Tibial artery (tissue), 4 donors: Measurements from ENCODE around the gene FCHSD2.
A peak's percentile ranks its signal among the peaks of the same experiment; 100 is the strongest.
"Not testable (repeated sequence)": the region's sequence is repeated elsewhere in the genome, so short reads cannot be mapped to it uniquely, and the experiment has no call there.

Experiments
- DNase-seq, 2 donors: peaks; one replicate each; pipeline ENCODE4 v3.0.0-alpha.2; 2019
- H3K27ac ChIP-seq, 2 donors: fragments of 200-600 bp; sonication (generic) in 1 of 2; 1 replicate in 1 of 2; 2 replicates in 1 of 2; pipeline ENCODE4 v1.5.1; 2018 to 2019; ENCODE audit warnings: mild to moderate bottlenecking in 1 of 2
- H3K27me3 ChIP-seq, 2 donors: fragments of 200-600 bp; sonication (generic) in 1 of 2; one replicate each; pipeline versions ENCODE4 v1.5.1 to v1.6.0; 2016 to 2019
- H3K36me3 ChIP-seq, 3 donors: fragments of 200-600 bp; sonication (generic) in 2 of 3; one replicate each; pipeline ENCODE4 v1.5.1; 2016 to 2019; ENCODE audit warnings: mild to moderate bottlenecking in 2 of 3
- H3K4me1 ChIP-seq, 4 donors: fragments of 200-600 bp; sonication (generic) in 2 of 4; 1 replicate in 3 of 4; 2 replicates in 1 of 4; pipeline ENCODE4 v1.5.1; 2016 to 2019
- H3K4me3 ChIP-seq, 2 donors: fragments of 200-600 bp; sonication (generic) in 1 of 2; 1 replicate in 1 of 2; 2 replicates in 1 of 2; pipeline ENCODE4 v1.5.1; 2018 to 2019; ENCODE audit warnings: mild to moderate bottlenecking in 2 of 2
- H3K9me3 ChIP-seq, 3 donors: fragments of 200-600 bp; sonication (generic) in 1 of 3; one replicate each; pipeline ENCODE4 v1.5.1; 2016 to 2019
- CTCF ChIP-seq, 2 experiments: fragments of 200-600 bp in 1 of 2; fragments of 450-650 bp in 1 of 2; IDR thresholded peaks; one replicate each; pipeline ENCODE4 v1.5.1; 2017 to 2019; ENCODE audit warnings: antibody characterized with exemption in 2 of 2, mild to moderate bottlenecking in 1 of 2, moderate library complexity in 1 of 2
- intact Hi-C: fragments of 100-400 bp; cut with DNase I; formaldehyde crosslinking; loops from one replicate; pipeline ENCODE4 v1.15.0; 2023; ENCODE audit warnings: low total_unique reads

The FCHSD2 gene

GRCh38 chr11:72799441-72799840 is 342.7 kb downstream of the FCHSD2 start:
- H3K36me3 ChIP-seq: no peaks in the 10 kb centered on the region
- H3K27me3 ChIP-seq: no peaks in the 10 kb centered on the region
- H3K9me3 ChIP-seq: no peaks in the 10 kb centered on the region
- intact Hi-C loops: no loop called here
- H3K4me1 ChIP-seq: peaks cover 0 to 4% (median 2%) of the 10 kb centered on the region in 4 donors
- no peak overlapping the region for H3K27ac ChIP-seq
- H3K4me3 ChIP-seq: no peak overlapping the region
- no peak for DNase-seq
- no peak for TF ChIP-seq CTCF (IDR thresholded peaks at IDR 0.05)

DNA sequence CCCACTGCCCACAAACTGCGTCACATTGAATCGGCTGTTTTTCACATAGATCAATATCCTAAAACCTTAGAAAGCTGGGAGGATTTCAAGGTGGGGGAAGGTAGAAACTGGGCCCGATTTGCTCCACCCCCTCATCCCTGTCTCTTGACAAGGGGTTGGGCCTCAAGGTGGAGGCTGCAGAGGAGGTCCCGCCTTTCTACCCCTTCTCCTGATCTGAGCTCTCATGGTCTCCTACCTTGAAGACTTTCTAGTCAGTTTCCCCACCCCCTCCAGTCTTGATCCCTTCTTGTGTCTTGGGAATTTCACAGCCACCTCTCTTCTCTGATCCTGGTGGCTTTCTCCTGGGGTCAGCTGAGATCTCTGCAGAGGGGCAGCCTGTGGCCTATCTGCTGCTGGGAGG is 343.8 kb downstream of the FCHSD2 start:
- Histone ChIP-seq H3K36me3 (no peaks in the 10 kb centered on the region), H3K27ac (no peak overlapping the region), H3K4me3 (no peak overlapping the region), H3K27me3 (no peaks in the 10 kb centered on the region), H3K9me3 (no peaks in the 10 kb centered on the region), H3K4me1 (peaks cover 0 to 8% (median 6%) of the 10 kb centered on the region in 4 donors)
- DNase-seq: no peak
- no peak for TF ChIP-seq CTCF (IDR thresholded peaks at IDR 0.05)
- intact Hi-C loops: no loop called here

DNA sequence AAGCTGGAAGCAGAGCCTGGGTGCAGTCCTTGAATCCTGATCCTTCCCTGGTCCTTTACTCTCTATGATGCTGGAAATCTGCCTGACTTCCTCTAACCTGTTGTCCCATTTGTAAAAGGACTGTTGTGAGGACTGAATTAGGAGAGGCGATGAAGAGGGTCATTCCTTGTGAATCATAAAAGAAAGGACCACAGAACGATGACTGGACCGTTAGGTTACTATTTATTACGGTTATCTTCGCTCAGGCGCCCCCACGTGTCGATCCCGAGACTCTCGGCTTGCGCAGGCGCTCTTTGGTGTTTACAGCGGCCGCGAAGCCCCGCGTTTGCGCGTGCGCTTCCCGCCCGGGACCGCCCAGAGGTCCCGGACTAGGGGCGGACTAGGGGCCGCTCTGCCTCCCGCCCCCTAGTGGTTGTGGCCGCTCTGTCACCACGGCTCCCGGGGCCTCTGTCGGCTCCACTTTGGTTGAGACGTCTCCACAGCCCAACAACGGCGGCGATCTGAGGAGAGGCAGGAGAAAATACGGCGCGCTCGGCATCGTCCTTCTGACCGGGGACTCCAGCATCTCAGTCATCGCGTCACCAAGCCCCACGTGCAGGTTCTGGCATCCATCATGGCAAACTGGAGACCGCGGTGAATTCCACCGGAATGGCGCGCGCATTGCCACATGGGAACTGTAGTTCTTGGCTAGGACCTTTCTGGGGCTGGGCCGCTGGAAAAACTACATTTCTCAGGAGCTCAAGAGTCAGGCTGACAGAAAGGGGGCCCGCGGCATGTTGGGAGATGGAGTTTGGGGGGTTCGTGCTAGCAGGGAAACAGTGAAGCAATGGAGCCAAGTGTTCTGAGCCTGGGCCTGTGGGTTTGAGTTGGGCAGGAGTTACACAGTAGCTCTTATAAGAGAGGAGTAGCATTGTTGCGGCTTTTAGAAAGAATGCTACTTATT is 348.4 kb downstream of the FCHSD2 start, which contains the start of gene STARD10:
TSS of gene STARD10 (minus strand) at position 623 of the 943 bp plus-strand sequence. CDS start 12,866 bp downstream, outside the sequence.
- Histone ChIP-seq H3K36me3 (no peaks in the 10 kb centered on the region), H3K4me3 (peak within 1 kb of the TSS; percentile 55 to 63), H3K27me3 (no peaks in the 10 kb centered on the region), H3K27ac (peak within 1 kb of the TSS; percentile 75 to 86), H3K4me1 (peaks cover 0 to 42% (median 31%) of the 10 kb centered on the region in 4 donors), H3K9me3 (no peaks in the 10 kb centered on the region)
- intact Hi-C loops: loop anchor here (5.0 kb wide), 1 partner anchor 71 kb away; no protein-coding TSS in a partner anchor
- peak; percentile 96 to 97 for DNase-seq
- peak; percentile 94 to 100 for TF ChIP-seq CTCF (IDR thresholded peaks at IDR 0.05)

DNA sequence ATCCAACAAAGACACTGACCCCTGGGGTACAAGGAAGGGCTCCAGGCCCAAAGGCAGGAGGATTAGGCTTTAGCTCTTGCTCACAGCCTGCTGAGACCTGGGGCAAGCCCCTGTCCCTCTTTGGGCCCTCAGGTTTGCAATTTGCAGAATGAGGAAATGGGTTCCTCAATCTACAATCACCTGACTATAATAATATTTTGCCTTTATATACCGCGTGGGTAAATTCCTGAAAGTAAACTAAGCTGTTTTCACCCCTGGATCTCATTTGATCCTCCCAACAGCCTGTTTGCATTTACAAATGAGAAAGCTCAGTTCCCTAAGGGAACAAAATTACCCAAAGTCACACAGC is 349.1 kb downstream of the FCHSD2 start:
- H3K36me3 ChIP-seq: no peaks in the 10 kb centered on the region
- H3K9me3 ChIP-seq: no peaks in the 10 kb centered on the region
- intact Hi-C loops: loop anchor here (5.0 kb wide), 1 partner anchor 71 kb away; no protein-coding TSS in a partner anchor
- no peaks in the 10 kb centered on the region for H3K27me3 ChIP-seq
- DNase-seq: no peak
- peak overlapping the region; percentile 75 to 86 for H3K27ac ChIP-seq
- peaks cover 0 to 42% (median 31%) of the 10 kb centered on the region in 4 donors for H3K4me1 ChIP-seq
- peak overlapping the region; percentile 55 to 63 for H3K4me3 ChIP-seq
- TF ChIP-seq CTCF (IDR thresholded peaks at IDR 0.05): no peak

DNA sequence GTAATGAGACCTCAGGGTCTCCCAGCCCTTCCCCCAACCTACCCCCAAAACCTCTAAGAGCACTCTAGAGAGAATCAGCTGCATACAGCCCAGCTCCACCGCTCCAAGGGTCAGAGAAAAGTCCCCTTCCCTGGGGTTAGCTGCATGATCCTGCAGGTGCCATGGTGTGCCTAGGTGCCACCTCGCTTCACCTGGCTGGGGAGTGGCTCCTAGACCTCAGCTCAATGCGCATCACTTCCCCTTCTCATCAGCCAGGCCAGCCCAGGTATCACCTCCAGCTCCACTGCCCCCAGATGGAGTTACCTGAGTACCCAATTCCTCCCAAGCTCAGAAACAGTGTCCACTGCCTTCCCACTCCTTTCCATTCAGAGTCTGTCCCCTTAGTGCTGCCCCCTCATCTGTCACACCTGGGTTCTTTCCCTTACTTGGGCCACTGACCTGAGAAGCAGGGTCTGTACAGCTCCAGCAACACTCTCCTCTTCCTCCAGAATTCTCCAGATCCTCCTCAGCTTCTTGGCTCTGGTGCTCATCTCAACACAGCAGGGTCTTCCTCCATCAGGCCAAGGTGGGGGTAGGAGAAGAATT is 349.6 kb downstream of the FCHSD2 start:
- no peaks in the 10 kb centered on the region for H3K9me3 ChIP-seq
- no peaks in the 10 kb centered on the region for H3K27me3 ChIP-seq
- peaks cover 0 to 42% (median 31%) of the 10 kb centered on the region in 4 donors for H3K4me1 ChIP-seq
- TF ChIP-seq CTCF (IDR thresholded peaks at IDR 0.05): no peak
- intact Hi-C loops: loop anchor here (5.0 kb wide), 1 partner anchor 70 kb away; no protein-coding TSS in a partner anchor
- no peak overlapping the region for H3K4me3 ChIP-seq
- peak overlapping the region; percentile 75 to 86 for H3K27ac ChIP-seq
- no peak for DNase-seq
- no peaks in the 10 kb centered on the region for H3K36me3 ChIP-seq

DNA sequence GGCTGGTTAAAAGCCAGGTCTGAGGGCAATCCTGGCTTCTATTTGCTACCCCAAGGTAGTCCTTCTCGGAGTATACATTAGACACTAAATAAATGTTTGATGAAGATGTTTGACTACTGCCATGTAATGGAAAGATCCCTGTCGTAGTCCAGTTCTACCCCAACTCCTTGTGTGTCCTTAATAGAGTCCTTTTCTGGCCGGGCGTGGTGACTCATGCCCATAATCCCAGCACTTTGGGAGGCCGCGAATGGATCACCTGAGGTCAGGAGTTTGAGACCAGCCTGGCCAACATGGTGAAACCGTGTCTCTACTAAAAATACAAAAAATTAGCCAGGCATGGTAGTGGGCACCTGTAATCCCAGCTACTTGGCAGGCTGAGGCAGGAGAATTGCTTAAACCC is 350.9 kb downstream of the FCHSD2 start:
- intact Hi-C loops: loop anchor here (5.0 kb wide), 1 partner anchor 69 kb away; no protein-coding TSS in a partner anchor
- DNase-seq: not testable (repeated sequence)

More for the DNA sequence above, 350.9 kb downstream of the FCHSD2 start:
- not testable (repeated sequence) for H3K9me3 ChIP-seq, H3K4me3 ChIP-seq, H3K36me3 ChIP-seq, H3K27me3 ChIP-seq
- Histone ChIP-seq H3K4me1 (peaks cover 0 to 42% (median 31%) of the 10 kb centered on the region in 4 donors), H3K27ac (peak overlapping the region in 1 of 2 donors; percentile 77)
